H1 (cell line): Measurements from ENCODE around the gene SLC15A3. TPM values are rescaled to one million over a fixed set of nuclear protein-coding genes. Genes with fewer than 3 reads are reported as not detected.

Experiments
- CTCF ChIA-PET: fragments of 300-600 bp; sonication (Branson Sonifier 250); formaldehyde crosslinking; loops from one replicate; lab custom pipeline; 2021; ENCODE audit not compliant: partially characterized antibody; lab: Charles Lee
- POLR2A ChIA-PET: fragments of 300-600 bp; sonication (Branson Sonifier 250); formaldehyde crosslinking; loops from one replicate; lab custom pipeline; 2021; ENCODE audit warnings: inconsistent platforms; ENCODE audit not compliant: partially characterized antibody; lab: Charles Lee
- DNase-seq, 2 experiments: peaks; one replicate each; pipeline versions ENCODE4 v3.0.0 to v3.0.0-alpha.2; 2010 to 2022; ENCODE audit warnings: low spot score in 2 of 2, low read depth in 1 of 2, mixed read lengths in 1 of 2
- FAIRE-seq: peaks from 2 replicates; lab custom pipeline; 2011; peaks lifted over from hg19 to GRCh38; lab: Jason Lieb, UNC
- H2AFZ ChIP-seq: 2 replicates; pipeline ENCODE4 v1.8.1; 2012; ENCODE audit warnings: low read length, inconsistent platforms
- H2AK5ac ChIP-seq: 2 replicates; pipeline ENCODE4 v1.6.1; 2013; ENCODE audit warnings: low read depth, low read length
- H2BK120ac ChIP-seq: replicated peaks from 2 replicates; pipeline ENCODE3; 2013; ENCODE audit warnings: low read depth, low read length, inconsistent platforms
- H2BK12ac ChIP-seq: 2 replicates; pipeline ENCODE4 v1.6.1; 2013; ENCODE audit warnings: low read depth, low read length
- H2BK15ac ChIP-seq: 2 replicates; pipeline ENCODE4 v1.6.1; 2013; ENCODE audit warnings: low read length
- H2BK20ac ChIP-seq: 2 replicates; pipeline ENCODE4 v1.6.1; 2013; ENCODE audit warnings: low read length
- H2BK5ac ChIP-seq: 2 replicates; pipeline ENCODE4 v1.6.1; 2013; ENCODE audit warnings: low read depth, low read length
- H3K14ac ChIP-seq: 2 replicates; pipeline ENCODE4 v1.6.1; 2013; ENCODE audit warnings: inconsistent platforms; ENCODE audit not compliant: insufficient read length
- H3K18ac ChIP-seq: 2 replicates; pipeline ENCODE4 v1.6.1; 2013; ENCODE audit warnings: low read length; ENCODE audit errors: extremely low read depth
- H3K23ac ChIP-seq: 2 replicates; pipeline ENCODE4 v1.6.1; 2013; ENCODE audit warnings: inconsistent platforms; ENCODE audit not compliant: insufficient read length
- H3K23me2 ChIP-seq: 2 replicates; pipeline ENCODE4 v1.6.1; 2013; ENCODE audit warnings: low read depth, low read length
- H3K27ac ChIP-seq: 2 replicates; pipeline ENCODE4 v1.6.1; 2011; ENCODE audit warnings: low read depth, low read length, inconsistent platforms
- H3K27me3 ChIP-seq, 4 experiments: replicated peaks in 1 of 4; 1 replicate in 1 of 4; 2 replicates in 3 of 4; pipeline versions ENCODE4 v1.6.1 to v1.8.1; 2011 to 2013; ENCODE audit warnings: low read length in 3 of 4, mild to moderate bottlenecking in 3 of 4, inconsistent platforms in 2 of 4, mixed read lengths in 2 of 4, moderate library complexity in 1 of 4; ENCODE audit not compliant: control insufficient read depth in 3 of 4, insufficient read depth in 3 of 4; ENCODE audit errors: extremely low read depth in 1 of 4
- H3K36me3 ChIP-seq, 4 experiments: 2 replicates each; pipeline versions ENCODE4 v1.6.1 to v1.8.1; 2011 to 2013; ENCODE audit warnings: mild to moderate bottlenecking in 4 of 4, low read length in 3 of 4, moderate library complexity in 2 of 4, control low read depth in 1 of 4, inconsistent platforms in 1 of 4; ENCODE audit not compliant: insufficient read depth in 4 of 4, control insufficient read depth in 2 of 4
- H3K4ac ChIP-seq: replicated peaks from 2 replicates; pipeline ENCODE3; 2013; ENCODE audit warnings: low read length, low read depth, mixed read lengths, inconsistent platforms; ENCODE audit not compliant: insufficient read length
- H3K4me1 ChIP-seq, 4 experiments: replicated peaks in 1 of 4; 1 replicate in 1 of 4; 2 replicates in 3 of 4; pipeline versions ENCODE4 v1.6.1 to v1.8.1; 2011 to 2013; ENCODE audit warnings: low read length in 3 of 4, inconsistent platforms in 2 of 4, mixed read lengths in 1 of 4; ENCODE audit not compliant: insufficient read depth in 4 of 4, control insufficient read depth in 3 of 4
- H3K4me2 ChIP-seq, 2 experiments: 2 replicates each; pipeline versions ENCODE4 v1.6.1 to v1.8.1; 2011 to 2013; ENCODE audit warnings: low read depth in 2 of 2, low read length in 2 of 2, control low read depth in 1 of 2, inconsistent platforms in 1 of 2, mild to moderate bottlenecking in 1 of 2; ENCODE audit not compliant: insufficient read depth in 1 of 2
- H3K4me3 ChIP-seq, 4 experiments: fragments of 200-600, 300-600 bp in 1 of 4; sonication (generic), shearing (Covaris generic), sonication (Bioruptor Twin) in 1 of 4; 2 replicates each; pipeline versions ENCODE4 v1.5.1 to v1.8.1; 2011 to 2016; ENCODE audit warnings: low read length in 4 of 4, low read depth in 3 of 4, control low read depth in 2 of 4, inconsistent platforms in 2 of 4, mild to moderate bottlenecking in 2 of 4, mixed read lengths in 1 of 4, moderate library complexity in 1 of 4; ENCODE audit not compliant: insufficient read depth in 2 of 4; ENCODE audit errors: extremely low read depth in 1 of 4
- H3K56ac ChIP-seq: replicated peaks from 2 replicates; pipeline ENCODE3; 2013; ENCODE audit warnings: low read depth, mild to moderate bottlenecking, mixed read lengths, low read length, inconsistent platforms; ENCODE audit not compliant: insufficient read length
- H3K79me1 ChIP-seq: 2 replicates; pipeline ENCODE4 v1.6.1; 2013; ENCODE audit warnings: low read depth, low read length, control low read depth
- H3K79me2 ChIP-seq, 2 experiments: 2 replicates each; pipeline versions ENCODE4 v1.6.1 to v1.8.1; 2012 to 2013; ENCODE audit warnings: low read length in 2 of 2, mild to moderate bottlenecking in 2 of 2, inconsistent platforms in 1 of 2; ENCODE audit not compliant: insufficient read depth in 2 of 2, control insufficient read depth in 1 of 2
- H3K9ac ChIP-seq, 4 experiments: replicated peaks in 1 of 4; 1 replicate in 1 of 4; 2 replicates in 3 of 4; pipeline versions ENCODE4 v1.6.1 to v1.8.1; 2011 to 2013; ENCODE audit warnings: low read depth in 3 of 4, low read length in 3 of 4, control low read depth in 2 of 4, mild to moderate bottlenecking in 2 of 4, moderate library complexity in 2 of 4, inconsistent platforms in 1 of 4; ENCODE audit errors: extremely low read depth in 1 of 4
- H3K9me3 ChIP-seq, 2 experiments: 2 replicates each; pipeline versions ENCODE4 v1.6.1 to v1.8.1; 2012 to 2013; ENCODE audit warnings: mild to moderate bottlenecking in 2 of 2, moderate library complexity in 2 of 2, control low read depth in 1 of 2, inconsistent platforms in 1 of 2, low read depth in 1 of 2, low read length in 1 of 2, mixed read lengths in 1 of 2; ENCODE audit not compliant: insufficient read depth in 2 of 2
- H4K20me1 ChIP-seq, 2 experiments: replicated peaks in 1 of 2; 2 replicates each; pipeline versions ENCODE3 to v1.8.1; 2011 to 2013; ENCODE audit warnings: inconsistent platforms in 2 of 2, low read length in 2 of 2, mild to moderate bottlenecking in 1 of 2; ENCODE audit not compliant: insufficient read depth in 2 of 2, control insufficient read depth in 1 of 2
- H4K5ac ChIP-seq: 2 replicates; pipeline ENCODE4 v1.6.1; 2013; ENCODE audit warnings: low read length, low read depth, mixed read lengths, inconsistent platforms; ENCODE audit not compliant: insufficient read length
- H4K8ac ChIP-seq: 2 replicates; pipeline ENCODE4 v1.8.0; 2013; ENCODE audit warnings: mild to moderate bottlenecking, moderate library complexity, low read length, inconsistent platforms; ENCODE audit not compliant: insufficient read depth; ENCODE audit errors: extremely low read depth
- H4K91ac ChIP-seq: replicated peaks from 2 replicates; pipeline ENCODE3; 2013; ENCODE audit warnings: low read length, mixed read lengths, inconsistent platforms; ENCODE audit not compliant: insufficient read length
- BACH1 ChIP-seq: IDR thresholded peaks from 2 replicates; pipeline ENCODE4 v1.6.1; 2012; ENCODE audit warnings: low read length, improper control_type of control experiment
- BCL11A ChIP-seq, 2 experiments: IDR thresholded peaks; one replicate each; pipeline ENCODE4 v1.6.1; 2011; ENCODE audit warnings: low read depth in 2 of 2, low read length in 2 of 2, mild to moderate bottlenecking in 2 of 2
- CTBP2 ChIP-seq: IDR thresholded peaks from 2 replicates; pipeline ENCODE4 v1.7.0; 2011; ENCODE audit warnings: borderline replicate concordance, mild to moderate bottlenecking, moderate library complexity, mixed read lengths, low read length; ENCODE audit not compliant: insufficient read depth, insufficient read length
- E2F6 ChIP-seq: IDR thresholded peaks from 2 replicates; pipeline ENCODE4 v1.6.1; 2012; ENCODE audit warnings: inconsistent platforms
- HDAC6 ChIP-seq: IDR thresholded peaks from one replicate; pipeline ENCODE4 v1.7.1; 2012; ENCODE audit warnings: low read depth, mild to moderate bottlenecking, inconsistent platforms, low read length, moderate library complexity
- KDM5A ChIP-seq: fragments of 200-600 bp; IDR thresholded peaks from 2 replicates; pipeline ENCODE4 v1.7.1; 2012; ENCODE audit warnings: mild to moderate bottlenecking, low read length, inconsistent platforms, mixed read lengths
- NRF1 ChIP-seq: IDR thresholded peaks from 2 replicates; pipeline ENCODE4 v1.6.1; 2011; ENCODE audit warnings: mild to moderate bottlenecking, low read depth, low read length, improper control_type of control experiment
- RBBP5 ChIP-seq: IDR thresholded peaks from 2 replicates; pipeline ENCODE4 v1.7.1; 2012; ENCODE audit warnings: low read depth, mild to moderate bottlenecking, inconsistent platforms, low read length, moderate library complexity, borderline replicate concordance
- RFX5 ChIP-seq: IDR thresholded peaks from 2 replicates; pipeline ENCODE4 v1.6.1; 2011; ENCODE audit warnings: low read depth, low read length, improper control_type of control experiment, borderline replicate concordance
- SP1 ChIP-seq: IDR thresholded peaks from 2 replicates; pipeline ENCODE4 v1.6.1; 2011; ENCODE audit warnings: low read depth, low read length
- TBP ChIP-seq: IDR thresholded peaks from 2 replicates; pipeline ENCODE4 v1.6.1; 2011; ENCODE audit warnings: low read depth, low read length, improper control_type of control experiment
- WGBS, 2 experiments: shearing (Covaris generic) in 1 of 2; methylation state at CpG; one replicate each; pipeline versions ENCODE4 v1.1.6 to v1.1.7; 2013 to 2015; ENCODE audit warnings: low lambda C conversion rate in 2 of 2, mixed read lengths in 2 of 2, inconsistent platforms in 1 of 2, low coverage in 1 of 2, missing lambda C conversion rate in 1 of 2; ENCODE audit not compliant: insufficient replicate concordance in 2 of 2, insufficient coverage in 1 of 2, insufficient read length in 1 of 2; ENCODE audit errors: extremely low coverage in 1 of 2, missing lambda C conversion rate in 1 of 2; 5-methylcytosine and 5-hydroxymethylcytosine counted together
- polyA plus RNA-seq, 7 experiments: library from polyadenylated mRNA; depleted of rRNA in 3 of 7; stranded (reverse) in 5 of 7; unstranded in 2 of 7; fragments of >200 nt in 5 of 7; fragments of 200-250 nt in 2 of 7; gene quantifications; 1 replicate in 5 of 7; 2 replicates in 1 of 7; 4 replicates in 1 of 7; pipeline versions ENCODE4 v1.2.1 to v1.2.3, GENCODE V29; 2011 to 2013; ENCODE audit warnings: missing spikeins in 2 of 7, mixed read lengths in 2 of 7
- total RNA-seq: library from RNA; stranded (reverse); fragmentation: NEBNext Ultra II Directional; extraction: Animal tissue kit (Norgen Biotek cat#: 25700); gene quantifications from 2 replicates; pipeline ENCODE4 v1.2.1, GENCODE V29; 2021

Gene SLC15A3
- total and polyA plus RNA-seq, 2 of the 8 experiments (the other 6 are each of a cell fraction or from before 2014, with no cell fraction given) = 25.8 to 31.0 TPM

- no peak for DNase-seq
- H2BK15ac ChIP-seq = no peak overlapping the region
- peaks cover 12 to 33% (median 32%) of the 10 kb centered on the region in 4 experiments; a peak in 7 of 8 replicates for H3K36me3 ChIP-seq
- H4K5ac ChIP-seq = no peak overlapping the region
- no peak overlapping the region for H2BK12ac ChIP-seq
- no peak overlapping the region for H3K56ac ChIP-seq
- peaks cover 23 to 40% of the 10 kb centered on the region in 2 experiments for H3K79me2 ChIP-seq
- H3K27me3 ChIP-seq = no peaks in the 10 kb centered on the region
- FAIRE-seq = no peak
- no peaks in the 10 kb centered on the region for H3K9me3 ChIP-seq
- peaks cover 6% of the 10 kb centered on the region for H3K79me1 ChIP-seq
- H2BK5ac ChIP-seq = no peak overlapping the region
- ChIA-PET POLR2A (interaction anchor here (0.7 to 4.2 kb wide), 13 partner anchors 10 to 79 kb away, joined by 3 to 28 read pairs (median 4); partner anchors contain the start of genes CCDC86, TMEM109 and TMEM132A), CTCF (interaction anchor here (0.7 to 23.0 kb wide), 9 partner anchors 9 to 138 kb away, joined by 3 to 522 read pairs (median 4); partner anchors contain the start of gene TMEM109)
- no peak overlapping the region for H4K91ac ChIP-seq
- H3K18ac ChIP-seq = no peak overlapping the region
- peak overlapping the region; percentile 76 to 91 (median 90) for H3K4me3 ChIP-seq
- peak overlapping the region; percentile 81 to 97 for H3K4me2 ChIP-seq
- whole genome bisulfite sequencing, 2 experiments = 88% methylated on average over 6 of the region's 6 CpGs; no CpG with 5 or more reads in 1 of the 2 experiments
- no peak overlapping the region for H3K14ac ChIP-seq
- H3K9ac ChIP-seq = peak overlapping the region; percentile 34 to 92 (median 85)
- H3K27ac ChIP-seq = no peak overlapping the region
- peaks cover 2 to 8% (median 5%) of the 10 kb centered on the region in 4 experiments; a peak in 4 of 7 replicates for H3K4me1 ChIP-seq
- H2AK5ac ChIP-seq = no peak overlapping the region
- H2BK20ac ChIP-seq = no peak overlapping the region
- no peak overlapping the region for H4K8ac ChIP-seq
- H3K23me2 ChIP-seq = peaks cover 2% of the 10 kb centered on the region; the same call in 1 of the 2 replicates
- peaks cover 10 to 23% of the 10 kb centered on the region in 2 experiments for H4K20me1 ChIP-seq
- H3K23ac ChIP-seq = no peak overlapping the region
- no peak overlapping the region for H2BK120ac ChIP-seq
- H2AFZ ChIP-seq = no peak overlapping the region
- H3K4ac ChIP-seq = no peak overlapping the region
- TF ChIP-seq TBP = no peak
- TF ChIP-seq HDAC6 = no peak
- no peak for TF ChIP-seq RFX5
- TF ChIP-seq BACH1 = no peak
- TF ChIP-seq NRF1 = no peak
- no peak for TF ChIP-seq CTBP2
- no peak for TF ChIP-seq RBBP5
- TF ChIP-seq E2F6 = no peak
- no peak for TF ChIP-seq SP1
- TF ChIP-seq BCL11A (IDR thresholded peaks at IDR 0.05; ENCODE audit: low read depth in 2 of 2, low read length in 2 of 2) = no peak
- no peak for TF ChIP-seq KDM5A
These were observed 46.9 kb downstream of the SLC15A3 start for GRCh38 chr11:60905047-60905446.
